ENCODE data around the gene EDAR. TPM values are rescaled to one million over a fixed set of nuclear protein-coding genes. Genes with fewer than 3 reads are reported as not detected.

Gene EDAR
- total and polyA plus RNA-seq, 2 of the 8 experiments (the other 6 are each of a cell fraction or from before 2014, with no cell fraction given), result not detected

DNA sequence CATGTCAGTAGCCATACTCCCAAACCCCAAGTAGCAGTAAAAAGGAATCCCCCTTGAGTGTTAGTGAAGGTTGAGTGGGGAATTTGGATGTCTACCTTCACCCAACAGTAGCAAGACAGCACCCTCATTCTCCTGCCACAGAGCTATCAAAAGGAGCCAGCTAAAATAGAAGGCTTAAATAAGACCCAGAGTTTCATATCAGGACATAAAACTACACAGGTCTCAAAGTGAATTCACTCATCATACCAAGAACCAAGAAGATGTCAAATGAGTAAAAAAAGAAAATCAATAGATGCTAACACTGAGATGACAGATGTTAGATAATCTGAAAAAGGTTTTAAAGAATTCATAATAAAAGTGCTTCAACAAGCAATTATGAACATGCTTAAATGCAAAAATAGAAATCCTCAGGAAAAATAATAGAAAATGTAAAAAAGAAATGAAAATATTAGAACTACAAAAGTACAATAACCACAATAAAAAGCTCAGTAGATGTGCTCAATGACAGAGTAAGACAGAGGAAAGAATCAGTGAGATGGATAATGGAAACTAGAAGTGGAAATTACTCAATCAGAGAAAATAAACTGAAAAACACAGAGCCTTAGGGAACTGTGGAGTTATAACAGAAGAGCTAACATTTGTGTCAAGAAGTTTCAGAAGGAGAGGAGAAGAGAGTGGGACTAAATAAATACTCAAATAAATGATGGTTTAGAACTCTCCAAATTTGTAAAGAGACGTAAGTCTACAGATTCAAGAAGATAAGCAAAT, 90.5 kb downstream of the EDAR start (continued):
- TF ChIP-seq SIN3A (conservative IDR thresholded peaks at IDR 0.05 in 1 of 2, IDR thresholded peaks at IDR 0.05 in 1 of 2; ENCODE audit: low read depth in 1 of 2, low read length in 2 of 2), result no peak
- TF ChIP-seq EP300 (IDR thresholded peaks at IDR 0.05; ENCODE audit: borderline replicate concordance in 1 of 2, low read depth in 2 of 2, low read length in 2 of 2), result no peak
- TF ChIP-seq, protein P1, sequence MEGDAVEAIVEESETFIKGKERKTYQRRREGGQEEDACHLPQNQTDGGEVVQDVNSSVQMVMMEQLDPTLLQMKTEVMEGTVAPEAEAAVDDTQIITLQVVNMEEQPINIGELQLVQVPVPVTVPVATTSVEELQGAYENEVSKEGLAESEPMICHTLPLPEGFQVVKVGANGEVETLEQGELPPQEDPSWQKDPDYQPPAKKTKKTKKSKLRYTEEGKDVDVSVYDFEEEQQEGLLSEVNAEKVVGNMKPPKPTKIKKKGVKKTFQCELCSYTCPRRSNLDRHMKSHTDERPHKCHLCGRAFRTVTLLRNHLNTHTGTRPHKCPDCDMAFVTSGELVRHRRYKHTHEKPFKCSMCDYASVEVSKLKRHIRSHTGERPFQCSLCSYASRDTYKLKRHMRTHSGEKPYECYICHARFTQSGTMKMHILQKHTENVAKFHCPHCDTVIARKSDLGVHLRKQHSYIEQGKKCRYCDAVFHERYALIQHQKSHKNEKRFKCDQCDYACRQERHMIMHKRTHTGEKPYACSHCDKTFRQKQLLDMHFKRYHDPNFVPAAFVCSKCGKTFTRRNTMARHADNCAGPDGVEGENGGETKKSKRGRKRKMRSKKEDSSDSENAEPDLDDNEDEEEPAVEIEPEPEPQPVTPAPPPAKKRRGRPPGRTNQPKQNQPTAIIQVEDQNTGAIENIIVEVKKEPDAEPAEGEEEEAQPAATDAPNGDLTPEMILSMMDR (IDR thresholded peaks at IDR 0.05; ENCODE audit: control extremely low read depth in 1 of 3, insufficient read depth in 1 of 3, low read depth in 1 of 3, low read length in 3 of 3), result no peak
- no peak for TF ChIP-seq BCL11A (IDR thresholded peaks at IDR 0.05; ENCODE audit: low read depth in 2 of 2, low read length in 2 of 2)
- no peak for TF ChIP-seq BRCA1 (IDR thresholded peaks at IDR 0.05; ENCODE audit: low read depth, low read length)
- TF ChIP-seq RBBP5 (IDR thresholded peaks at IDR 0.05; ENCODE audit: borderline replicate concordance, low read depth, low read length), result no peak
- TF ChIP-seq SAP30 (IDR thresholded peaks at IDR 0.05; ENCODE audit: insufficient read depth, insufficient replicate concordance, low read length), result no peak

Measured in H1 (cell line).